ENCODE measurements around the gene PTPN2.
"Not testable (repeated sequence)": the region's sequence is repeated elsewhere in the genome, so short reads cannot be mapped to it uniquely, and the experiment has no call there.

Gene PTPN2

DNA sequence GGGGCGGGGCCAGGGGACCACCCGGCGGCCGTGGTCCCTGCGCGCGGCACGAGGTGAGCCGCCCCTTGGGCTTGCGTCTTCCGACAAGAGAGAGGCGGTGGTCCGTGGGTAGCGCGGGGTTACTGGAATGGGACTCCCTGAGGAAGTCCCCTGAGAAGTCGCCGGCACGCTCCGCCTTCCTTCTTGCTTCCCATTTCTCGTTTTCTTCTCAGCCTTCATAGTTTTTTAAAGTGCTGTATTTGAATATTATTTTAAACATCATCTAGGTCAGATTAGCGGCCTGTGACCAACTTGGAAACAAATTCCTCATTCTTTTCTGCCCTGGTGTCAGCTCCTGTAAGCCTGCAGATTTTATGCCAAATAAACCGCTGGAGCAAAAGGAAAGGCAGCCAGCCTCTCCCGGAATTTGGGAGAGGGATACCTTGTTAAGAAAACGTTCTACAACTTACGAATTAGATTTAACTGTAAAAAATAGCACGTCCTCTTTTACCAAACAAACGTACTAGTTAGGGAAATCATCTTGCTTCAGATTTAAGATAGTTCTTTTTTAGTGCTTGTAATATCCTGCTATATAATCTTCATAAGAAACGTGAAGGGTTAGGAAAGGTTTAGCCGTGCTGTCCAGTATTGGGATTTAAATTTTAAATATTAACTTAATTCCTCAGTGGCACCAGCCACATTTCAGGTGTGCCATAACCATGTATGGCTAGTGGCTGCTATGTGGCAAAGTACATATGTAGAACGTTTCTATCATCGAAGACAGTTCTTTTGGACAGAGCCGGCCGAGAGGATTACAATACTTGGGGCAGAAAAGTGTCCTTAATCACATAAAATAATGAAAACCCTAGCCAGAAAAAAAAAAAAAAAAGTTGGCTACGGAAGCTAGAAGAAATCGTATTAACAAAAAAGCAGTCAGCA, 628 bp upstream of the PTPN2 start:
- CTCF ChIA-PET = interaction anchor here (0.6 to 0.7 kb wide), 2 partner anchors 110 to 493 kb away, joined by 3 to 4 read pairs; no protein-coding TSS in a partner anchor
- TF ChIP-seq, protein P1, sequence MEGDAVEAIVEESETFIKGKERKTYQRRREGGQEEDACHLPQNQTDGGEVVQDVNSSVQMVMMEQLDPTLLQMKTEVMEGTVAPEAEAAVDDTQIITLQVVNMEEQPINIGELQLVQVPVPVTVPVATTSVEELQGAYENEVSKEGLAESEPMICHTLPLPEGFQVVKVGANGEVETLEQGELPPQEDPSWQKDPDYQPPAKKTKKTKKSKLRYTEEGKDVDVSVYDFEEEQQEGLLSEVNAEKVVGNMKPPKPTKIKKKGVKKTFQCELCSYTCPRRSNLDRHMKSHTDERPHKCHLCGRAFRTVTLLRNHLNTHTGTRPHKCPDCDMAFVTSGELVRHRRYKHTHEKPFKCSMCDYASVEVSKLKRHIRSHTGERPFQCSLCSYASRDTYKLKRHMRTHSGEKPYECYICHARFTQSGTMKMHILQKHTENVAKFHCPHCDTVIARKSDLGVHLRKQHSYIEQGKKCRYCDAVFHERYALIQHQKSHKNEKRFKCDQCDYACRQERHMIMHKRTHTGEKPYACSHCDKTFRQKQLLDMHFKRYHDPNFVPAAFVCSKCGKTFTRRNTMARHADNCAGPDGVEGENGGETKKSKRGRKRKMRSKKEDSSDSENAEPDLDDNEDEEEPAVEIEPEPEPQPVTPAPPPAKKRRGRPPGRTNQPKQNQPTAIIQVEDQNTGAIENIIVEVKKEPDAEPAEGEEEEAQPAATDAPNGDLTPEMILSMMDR (conservative IDR thresholded peaks at IDR 0.05; ENCODE audit: low read depth) = no peak
- peak; percentile 26 for DNase-seq (ENCODE audit: low spot score)
- POLR2A ChIA-PET (ENCODE audit: low non-redundant PET) = no interaction called here
- H3K27ac ChIP-seq = peak overlapping the region; percentile 94

DNA sequence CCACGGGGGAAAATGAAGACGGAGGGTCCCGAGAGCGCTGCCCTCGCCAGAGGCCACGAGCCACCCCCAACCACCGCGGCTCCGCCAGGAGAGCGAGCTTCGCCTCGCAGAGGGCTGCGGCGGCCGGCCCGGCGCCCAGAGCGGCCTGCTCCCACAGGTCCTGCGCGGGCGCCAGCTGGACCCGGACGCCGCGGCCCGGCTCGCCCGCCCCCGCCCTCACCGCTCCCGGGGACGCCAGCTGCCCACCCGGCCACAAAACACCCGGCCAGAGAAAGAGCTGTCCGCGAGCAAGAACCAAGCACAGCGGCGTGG, 709 bp downstream of the PTPN2 start:
- DNase-seq (ENCODE audit: low spot score) = peak; percentile 33
- CTCF ChIA-PET = interaction anchor here (1.1 kb wide), 1 partner anchor 51 kb away, joined by 3 read pairs; no protein-coding TSS in a partner anchor
- peak overlapping the region; percentile 94 for H3K27ac ChIP-seq
- POLR2A ChIA-PET (ENCODE audit: low non-redundant PET) = interaction anchor here (0.5 to 0.7 kb wide), 5 partner anchors 20 to 507 kb away, joined by 3 to 14 read pairs (median 5); no protein-coding TSS in a partner anchor
- TF ChIP-seq, protein P1 (conservative IDR thresholded peaks at IDR 0.05; ENCODE audit: low read depth) = no peak

DNA sequence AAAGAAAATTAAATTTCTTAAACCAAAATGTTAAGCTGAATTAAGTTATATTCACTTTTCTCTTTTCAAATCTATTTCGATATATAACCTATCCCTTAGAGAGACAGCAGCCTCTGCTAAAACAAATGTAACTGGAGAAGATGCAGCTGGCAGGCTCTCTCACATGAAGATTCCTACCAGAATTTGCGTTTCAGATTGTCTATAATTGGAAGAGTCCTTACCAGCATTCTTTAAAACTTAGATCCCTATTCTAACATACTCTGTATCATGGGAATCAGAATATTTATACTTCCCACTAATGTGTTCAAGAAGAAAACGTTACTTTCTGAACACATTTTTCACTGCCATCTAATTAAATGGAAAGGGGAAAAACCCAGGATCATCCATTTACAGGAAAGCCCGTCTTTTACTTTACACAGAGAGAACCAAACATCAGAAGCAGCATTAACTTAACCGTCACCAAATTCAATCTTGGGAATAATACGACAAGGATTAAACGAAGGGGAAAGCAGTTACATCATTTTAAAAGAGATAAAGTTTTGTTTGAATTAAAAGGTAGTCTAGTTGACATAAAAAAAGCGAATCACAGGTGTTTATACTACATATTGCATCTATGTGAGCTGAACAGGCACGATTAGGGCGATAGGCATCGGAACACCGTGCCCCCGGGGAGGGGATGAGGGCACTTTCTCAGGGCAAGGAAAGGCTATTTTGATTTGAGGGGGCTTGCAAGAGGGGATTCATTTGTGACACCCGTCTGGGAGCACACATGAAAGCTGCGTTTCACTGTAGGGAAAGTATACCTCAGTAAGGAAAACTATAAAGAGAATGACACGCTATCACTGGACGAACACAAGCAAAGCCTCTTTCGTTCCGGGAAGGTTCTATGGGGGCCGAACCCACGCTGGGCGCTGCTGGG, 1.3 kb downstream of the PTPN2 start:
- TF ChIP-seq, protein P1 (conservative IDR thresholded peaks at IDR 0.05; ENCODE audit: low read depth) = no peak
- ChIA-PET CTCF (interaction anchor here (1.1 kb wide), 1 partner anchor 52 kb away, joined by 3 read pairs; no protein-coding TSS in a partner anchor), POLR2A (ENCODE audit: low non-redundant PET) (interaction anchor here (0.5 to 0.7 kb wide), 5 partner anchors 21 to 507 kb away, joined by 3 to 14 read pairs (median 5); no protein-coding TSS in a partner anchor)
- peak overlapping the region; percentile 94 for H3K27ac ChIP-seq
- peak; percentile 29 for DNase-seq (ENCODE audit: low spot score)

DNA sequence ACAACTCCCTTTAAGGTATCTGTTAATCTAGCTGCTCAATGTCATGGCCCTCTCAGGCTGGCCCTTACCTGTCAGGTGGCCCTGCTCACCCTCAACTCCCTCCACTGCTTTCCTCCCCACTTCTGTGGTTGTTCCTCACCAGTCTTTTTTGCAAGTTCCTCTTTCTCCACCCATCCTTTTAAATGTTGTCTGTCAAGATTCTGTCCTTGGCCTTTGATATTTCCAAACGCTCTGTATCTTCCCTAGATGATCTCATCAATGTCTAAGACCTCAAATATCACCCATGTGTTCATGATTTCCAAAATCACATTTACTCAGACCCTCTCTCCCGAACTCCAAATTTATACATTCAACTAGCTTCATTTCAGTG, 3.5 kb downstream of the PTPN2 start:
- H3K27ac ChIP-seq = no peak overlapping the region
- no peak for DNase-seq (ENCODE audit: low spot score)
- TF ChIP-seq, protein P1 (conservative IDR thresholded peaks at IDR 0.05; ENCODE audit: low read depth) = no peak
- ChIA-PET CTCF (no interaction called here), POLR2A (ENCODE audit: low non-redundant PET) (no interaction called here)

DNA sequence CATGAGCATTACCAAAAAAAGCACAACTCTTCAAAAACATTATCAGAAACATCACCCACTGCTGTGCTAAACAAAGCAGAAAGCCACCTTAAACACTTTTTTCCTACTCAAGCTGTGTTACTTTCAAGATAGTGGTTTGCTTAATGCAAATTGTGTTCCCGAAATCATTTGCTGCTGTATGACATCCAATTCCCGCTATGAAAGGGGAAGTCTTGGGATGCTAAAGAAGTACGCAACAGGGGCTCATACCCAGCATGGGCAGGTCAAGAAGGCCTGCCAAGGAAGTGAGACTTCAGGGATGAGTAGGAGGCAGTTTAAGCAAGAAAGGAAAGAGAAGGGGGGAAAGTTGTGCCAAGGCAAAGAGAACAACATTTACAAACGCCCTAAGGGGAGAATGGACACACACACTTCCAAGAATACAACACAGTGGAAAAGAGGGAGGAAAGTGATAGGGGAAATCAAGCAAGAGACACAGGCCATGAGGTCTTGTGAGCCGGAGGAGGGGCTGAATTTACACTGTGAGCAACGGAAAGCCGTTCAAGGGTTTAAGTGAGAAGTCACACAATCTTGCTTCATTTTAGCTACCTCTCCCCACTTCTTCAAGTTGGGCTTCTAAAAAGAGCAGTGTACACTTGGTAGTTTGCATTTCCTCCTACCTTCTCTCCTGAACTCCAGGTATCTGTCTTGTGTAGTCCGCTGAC, 4.0 kb downstream of the PTPN2 start:
- CTCF ChIA-PET = interaction anchor here (0.6 kb wide), 1 partner anchor 609 kb away, joined by 5 read pairs; no protein-coding TSS in a partner anchor
- H3K27ac ChIP-seq = no peak overlapping the region
- POLR2A ChIA-PET (ENCODE audit: low non-redundant PET) = no interaction called here
- TF ChIP-seq, protein P1 (conservative IDR thresholded peaks at IDR 0.05; ENCODE audit: low read depth) = no peak
- no peak for DNase-seq (ENCODE audit: low spot score)

DNA sequence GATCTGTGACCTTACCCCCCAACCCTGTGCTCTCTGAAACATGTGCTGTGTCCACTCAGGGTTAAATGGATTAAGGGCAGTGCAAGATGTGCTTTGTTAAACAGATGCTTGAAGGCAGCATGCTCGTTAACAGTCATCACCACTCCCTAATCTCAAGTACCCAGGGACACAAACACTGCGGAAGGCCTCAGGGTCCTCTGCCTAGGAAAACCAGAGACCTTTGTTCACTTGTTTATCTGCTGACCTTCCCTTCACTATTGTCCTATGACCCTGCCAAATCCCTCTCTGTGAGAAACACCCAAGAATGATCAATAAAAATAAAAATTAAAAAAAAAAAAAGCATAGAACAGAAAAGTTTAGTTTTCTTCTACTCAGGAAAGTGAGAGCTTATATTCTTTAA, 9.0 kb downstream of the PTPN2 start:
- H3K27ac ChIP-seq; DNase-seq (ENCODE audit: low spot score); POLR2A ChIA-PET (ENCODE audit: low non-redundant PET): not testable (repeated sequence)
- CTCF ChIA-PET = interaction anchor here (0.6 kb wide), 1 partner anchor 9 kb away, joined by 5 read pairs; no protein-coding TSS in a partner anchor

DNA sequence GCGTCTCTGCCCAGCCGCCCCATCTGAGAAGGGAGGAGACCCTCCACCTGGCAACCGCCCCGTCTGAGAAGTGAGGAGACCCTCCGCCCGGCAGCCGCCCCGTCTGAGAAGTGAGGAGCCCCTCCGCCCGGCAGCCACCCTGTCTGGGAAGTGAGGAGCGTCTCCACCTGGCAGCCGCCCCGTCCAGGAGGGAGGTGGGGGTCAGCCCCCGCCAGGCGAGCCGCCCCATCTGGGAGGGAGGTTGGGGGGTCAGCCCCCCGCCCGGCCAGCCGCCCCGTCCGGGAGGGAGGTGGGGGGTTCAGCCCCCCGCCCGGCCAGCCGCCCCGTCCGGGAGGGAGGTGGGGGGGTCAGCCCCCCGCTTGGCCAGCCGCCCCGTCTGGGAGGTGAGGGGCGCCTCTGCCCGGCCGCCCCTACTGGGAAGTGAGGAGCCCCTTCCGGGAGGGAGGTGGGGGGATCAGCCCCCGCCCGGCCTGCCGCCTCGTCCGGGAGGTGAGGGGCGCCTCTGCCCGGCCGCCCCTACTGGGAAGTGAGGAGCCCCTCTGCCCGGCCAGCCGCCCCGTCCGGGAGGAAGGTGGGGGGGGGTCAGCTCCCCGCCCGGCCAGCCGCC, 10.0 kb downstream of the PTPN2 start:
- CTCF ChIA-PET; H3K27ac ChIP-seq; POLR2A ChIA-PET (ENCODE audit: low non-redundant PET): not testable (repeated sequence)

More for the DNA sequence above, 10.0 kb downstream of the PTPN2 start:
- not testable (repeated sequence) for DNase-seq (ENCODE audit: low spot score)
